ENCODE data around the gene KAT7. TPM values are rescaled to one million over a fixed set of nuclear protein-coding genes. Genes with fewer than 3 reads are reported as not detected.

The KAT7 gene
- total and polyA plus RNA-seq, 2 of the 8 experiments (the other 6 are each of a cell fraction or from before 2014, with no cell fraction given) = 90.9 to 139 TPM

DNA sequence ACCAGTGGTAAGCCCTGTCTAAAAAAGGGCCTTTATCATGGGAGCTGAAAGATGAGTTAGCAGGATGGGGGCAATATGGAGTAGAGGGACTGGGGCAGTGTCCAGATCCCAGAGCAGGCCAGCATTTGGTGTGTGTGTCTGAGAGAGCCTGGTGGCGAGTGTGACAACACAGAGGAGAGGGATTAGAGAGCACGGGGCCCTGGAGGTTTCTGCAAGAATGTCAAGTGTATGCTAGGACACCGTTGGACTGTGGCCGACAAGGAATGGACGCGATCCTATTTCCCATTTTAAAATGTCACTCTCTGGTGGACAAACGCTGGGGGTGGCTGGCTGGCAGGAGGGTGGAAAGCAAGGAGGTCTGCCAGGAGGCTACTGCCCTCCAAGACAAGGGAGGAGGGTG lies 47.0 kb downstream of the KAT7 start:
- WGBS, 2 experiments (ENCODE audit: extremely low coverage in 1 of 2, insufficient coverage in 1 of 2, insufficient read length in 1 of 2, insufficient replicate concordance in 2 of 2, low coverage in 1 of 2, low lambda C conversion rate in 2 of 2, missing lambda C conversion rate in 1 of 2) = 91% methylated on average over 7 of the region's 7 CpGs; no CpG with 5 or more reads in 1 of the 2 experiments
- no peak overlapping the region for H4K91ac ChIP-seq (replicated peaks; ENCODE audit: insufficient read length, low read length)
- H2BK5ac ChIP-seq (ENCODE audit: low read depth, low read length) = peak overlapping the region; percentile 36; the same call in 1 of the 2 replicates
- H2AK5ac ChIP-seq (ENCODE audit: low read depth, low read length) = no peak overlapping the region
- H3K4me1 ChIP-seq (replicated peaks in 1 of 4; ENCODE audit: control insufficient read depth in 3 of 4, insufficient read depth in 4 of 4, low read length in 3 of 4) = no peaks in the 10 kb centered on the region
- H2BK12ac ChIP-seq (ENCODE audit: low read depth, low read length) = no peak overlapping the region
- FAIRE-seq (no peak), DNase-seq (ENCODE audit: low read depth in 1 of 2, low spot score in 2 of 2) (no peak)
- H2AFZ ChIP-seq (ENCODE audit: low read length) = no peak overlapping the region
- H4K8ac ChIP-seq (ENCODE audit: extremely low read depth, insufficient read depth, low read length) = no peak overlapping the region
- no peak overlapping the region for H3K4ac ChIP-seq (replicated peaks; ENCODE audit: insufficient read length, low read depth, low read length)
- no peak overlapping the region for H3K4me3 ChIP-seq (ENCODE audit: extremely low read depth in 1 of 4, insufficient read depth in 2 of 4, low read depth in 3 of 4, low read length in 4 of 4)
- no peak overlapping the region for H3K23ac ChIP-seq (ENCODE audit: insufficient read length)
- no peak overlapping the region for H3K18ac ChIP-seq (ENCODE audit: extremely low read depth, low read length)
- no peak overlapping the region for H2BK20ac ChIP-seq (ENCODE audit: low read length)
- no peak overlapping the region for H3K4me2 ChIP-seq (ENCODE audit: insufficient read depth in 1 of 2, low read depth in 2 of 2, low read length in 2 of 2)
- TF ChIP-seq POU5F1 (IDR thresholded peaks at IDR 0.05; ENCODE audit: low read depth, low read length) (no peak), POLR2AphosphoS5 (IDR thresholded peaks at IDR 0.05; ENCODE audit: low read depth, low read length) (peak; percentile 17; the same call in 1 of the 2 replicates)
- H3K9me3 ChIP-seq (ENCODE audit: insufficient read depth in 2 of 2, low read depth in 1 of 2, low read length in 1 of 2) = no peaks in the 10 kb centered on the region
- H3K23me2 ChIP-seq (ENCODE audit: low read depth, low read length) = no peaks in the 10 kb centered on the region
- H3K14ac ChIP-seq (ENCODE audit: insufficient read length) = no peak overlapping the region
- peaks cover 0 to 19% (median 17%) of the 10 kb centered on the region in 4 experiments; a peak in 6 of 8 replicates for H3K36me3 ChIP-seq (ENCODE audit: control insufficient read depth in 2 of 4, insufficient read depth in 4 of 4, low read length in 3 of 4)
- no peak overlapping the region for H3K56ac ChIP-seq (replicated peaks; ENCODE audit: insufficient read length, low read depth, low read length)
- POLR2A ChIA-PET (ENCODE audit: partially characterized antibody) = interaction anchor here (1.5 to 2.2 kb wide), 2 partner anchors 11 to 15 kb away, joined by 3 to 6 read pairs; no protein-coding TSS in a partner anchor
- no peaks in the 10 kb centered on the region for H3K27me3 ChIP-seq (replicated peaks in 1 of 4; ENCODE audit: control insufficient read depth in 3 of 4, extremely low read depth in 1 of 4, insufficient read depth in 3 of 4, low read length in 3 of 4)
- no peak overlapping the region for H4K5ac ChIP-seq (ENCODE audit: insufficient read length, low read depth, low read length)
- H4K20me1 ChIP-seq (replicated peaks in 1 of 2; ENCODE audit: control insufficient read depth in 1 of 2, insufficient read depth in 2 of 2, low read length in 2 of 2) = peaks cover 0 to 4% of the 10 kb centered on the region in 2 experiments
- H3K79me1 ChIP-seq (ENCODE audit: low read depth, low read length) = no peaks in the 10 kb centered on the region
- no peaks in the 10 kb centered on the region for H3K79me2 ChIP-seq (ENCODE audit: control insufficient read depth in 1 of 2, insufficient read depth in 2 of 2, low read length in 2 of 2)
- no peak overlapping the region for H2BK120ac ChIP-seq (replicated peaks; ENCODE audit: low read depth, low read length)
- CTCF ChIA-PET (ENCODE audit: partially characterized antibody) = no interaction called here
- H2BK15ac ChIP-seq (ENCODE audit: low read length) = no peak overlapping the region
- no peak overlapping the region; a peak in 1 of 7 replicates for H3K9ac ChIP-seq (replicated peaks in 1 of 4; ENCODE audit: extremely low read depth in 1 of 4, low read depth in 3 of 4, low read length in 3 of 4)
- no peak overlapping the region for H3K27ac ChIP-seq (ENCODE audit: low read depth, low read length)

Data from H1 (cell line).